Loucy (cell line): ENCODE data around the gene RFX3.

Experiments used
- H2AFZ ChIP-seq: fragments of 200-600 bp; sonication (generic); 2 replicates; pipeline ENCODE4 v1.6.0; 2016; ENCODE audit warnings: antibody characterized with exemption, mild to moderate bottlenecking, low read length, moderate library complexity
- H3F3A ChIP-seq: fragments of 200-600 bp; 2 replicates; pipeline ENCODE4 v1.6.0; 2016; ENCODE audit warnings: antibody characterized with exemption, low read depth, mild to moderate bottlenecking
- H3K27me3 ChIP-seq: fragments of 200-600 bp; sonication (generic); 2 replicates; pipeline ENCODE4 v1.6.1; 2014; ENCODE audit warnings: low read length, mild to moderate bottlenecking; ENCODE audit not compliant: insufficient read depth, poor library complexity, severe bottlenecking
- H3K36me3 ChIP-seq: fragments of 200-600 bp; sonication (generic); 2 replicates; pipeline ENCODE4 v1.6.1; 2016; ENCODE audit warnings: low read length; ENCODE audit not compliant: insufficient read depth
- H3K4me1 ChIP-seq: fragments of 200-600 bp; sonication (generic); 2 replicates; pipeline ENCODE4 v1.5.1; 2014; ENCODE audit warnings: low read length, mild to moderate bottlenecking; ENCODE audit not compliant: insufficient read depth, poor library complexity, severe bottlenecking
- H3K4me2 ChIP-seq: fragments of 200-600 bp; sonication (generic); 2 replicates; pipeline ENCODE4 v1.6.0; 2014; ENCODE audit warnings: antibody characterized with exemption, low read length, low read depth, mild to moderate bottlenecking; ENCODE audit not compliant: poor library complexity, severe bottlenecking
- H3K4me3 ChIP-seq: fragments of 200-600 bp; sonication (generic); 2 replicates; pipeline ENCODE4 v1.5.1; 2014; ENCODE audit warnings: low read length, mild to moderate bottlenecking, mixed read lengths; ENCODE audit not compliant: poor library complexity, severe bottlenecking
- H3K79me2 ChIP-seq: fragments of 200-600 bp; sonication (generic); 2 replicates; pipeline ENCODE4 v1.6.1; 2014; ENCODE audit warnings: low read length; ENCODE audit not compliant: insufficient read depth
- H3K9ac ChIP-seq: fragments of 200-600 bp; sonication (generic); 2 replicates; pipeline ENCODE4 v1.6.0; 2014; ENCODE audit warnings: mild to moderate bottlenecking, low read depth, low read length, moderate library complexity; ENCODE audit not compliant: poor library complexity, severe bottlenecking
- H3K9me2 ChIP-seq: fragments of 200-600 bp; sonication (generic); replicated peaks from 2 replicates; pipeline ENCODE4 v1.6.1; 2016; ENCODE audit warnings: low read depth, low read length, mixed read lengths
- H3K9me3 ChIP-seq: fragments of 200-600 bp; sonication (generic); 2 replicates; pipeline ENCODE4 v1.6.1; 2014; ENCODE audit warnings: mild to moderate bottlenecking, antibody characterized with exemption, low read length, low read depth; ENCODE audit not compliant: insufficient read depth
- H4K20me1 ChIP-seq: fragments of 200-600 bp; sonication (generic); 2 replicates; pipeline ENCODE4 v1.6.0; 2014; ENCODE audit warnings: antibody characterized with exemption, low read length, mild to moderate bottlenecking; ENCODE audit not compliant: insufficient read depth, poor library complexity, severe bottlenecking
- CTCF ChIP-seq: fragments of 200-600 bp; sonication (generic); conservative IDR thresholded peaks from 2 replicates; pipeline ENCODE4 v1.5.1; 2014; ENCODE audit warnings: mild to moderate bottlenecking, antibody characterized with exemption, low read length
- EZH2phosphoT487 ChIP-seq: fragments of 200-600 bp; IDR thresholded peaks from 2 replicates; pipeline ENCODE4 v1.6.1; 2018; ENCODE audit warnings: antibody characterized with exemption, mild to moderate bottlenecking, moderate library complexity, borderline replicate concordance

Gene RFX3

GRCh38 chr9:3436629-3437420, 89.0 kb downstream of the RFX3 start:
- Histone ChIP-seq H3K9me2 (no peaks in the 10 kb centered on the region), H4K20me1 (no peaks in the 10 kb centered on the region), H3K9ac (no peak overlapping the region), H2AFZ (no peak overlapping the region), H3K79me2 (no peaks in the 10 kb centered on the region), H3K4me2 (no peak overlapping the region), H3F3A (no peaks in the 10 kb centered on the region), H3K27me3 (no peaks in the 10 kb centered on the region), H3K4me3 (no peak overlapping the region), H3K36me3 (no peaks in the 10 kb centered on the region), H3K9me3 (no peaks in the 10 kb centered on the region), H3K4me1 (no peaks in the 10 kb centered on the region)
- TF ChIP-seq CTCF (no peak), EZH2phosphoT487 (no peak)

- no peaks in the 10 kb centered on the region for H3K9me3 ChIP-seq
- H3K4me1 ChIP-seq: no peaks in the 10 kb centered on the region
- H3K79me2 ChIP-seq: no peaks in the 10 kb centered on the region
- no peak overlapping the region for H3K4me2 ChIP-seq
- no peaks in the 10 kb centered on the region for H3F3A ChIP-seq
- no peak overlapping the region for H2AFZ ChIP-seq
- H3K4me3 ChIP-seq: no peak overlapping the region
- no peaks in the 10 kb centered on the region for H3K36me3 ChIP-seq
- no peaks in the 10 kb centered on the region for H4K20me1 ChIP-seq
- H3K27me3 ChIP-seq: no peaks in the 10 kb centered on the region
- no peak overlapping the region for H3K9ac ChIP-seq
- TF ChIP-seq CTCF (no peak), EZH2phosphoT487 (no peak)
- no peaks in the 10 kb centered on the region for H3K9me2 ChIP-seq
Observed at GRCh38 chr9:3435732-3436131, 90.1 kb downstream of the RFX3 start.

- no peak overlapping the region for H2AFZ ChIP-seq
- no peaks in the 10 kb centered on the region for H3K9me3 ChIP-seq
- no peaks in the 10 kb centered on the region for H3K9me2 ChIP-seq
- no peaks in the 10 kb centered on the region for H3K36me3 ChIP-seq
- H3K4me3 ChIP-seq: no peak overlapping the region
- H3K79me2 ChIP-seq: no peaks in the 10 kb centered on the region
- H4K20me1 ChIP-seq: no peaks in the 10 kb centered on the region
- no peaks in the 10 kb centered on the region for H3F3A ChIP-seq
- no peaks in the 10 kb centered on the region for H3K4me1 ChIP-seq
- H3K4me2 ChIP-seq: no peak overlapping the region
- TF ChIP-seq CTCF (no peak), EZH2phosphoT487 (no peak)
- H3K9ac ChIP-seq: no peak overlapping the region
- H3K27me3 ChIP-seq: no peaks in the 10 kb centered on the region
Observed at GRCh38 chr9:3434594-3434993, 91.2 kb downstream of the RFX3 start.
